GM19395 (cell line): ENCODE results near the gene TBCEL.
"Not testable (repeated sequence)": the region's sequence is repeated elsewhere in the genome, so short reads cannot be mapped to it uniquely, and the experiment has no call there.

Experiments used
- ATAC-seq: cut with Tn5 transposase; IDR thresholded peaks from one replicate; pipeline ENCODE4 v1.9.1; 2021; ENCODE audit warnings: mild to moderate bottlenecking, moderate library complexity; ENCODE audit not compliant: unreplicated experiment

Gene TBCEL

GRCh38 chr11:121105063-121105480 lies 81.2 kb downstream of the TBCEL start:
- ATAC-seq = no peak

GRCh38 chr11:121105481-121106195 lies 81.7 kb downstream of the TBCEL start:
- no peak for ATAC-seq

- ATAC-seq = no peak
These were observed 82.9 kb downstream of the TBCEL start for GRCh38 chr11:121106812-121107211.

GRCh38 chr11:121108413-121108812 lies 84.5 kb downstream of the TBCEL start:
- no peak for ATAC-seq

- ATAC-seq = no peak
These were observed 85.6 kb downstream of the TBCEL start for GRCh38 chr11:121109471-121109870.

GRCh38 chr11:121109916-121110586 lies 86.1 kb downstream of the TBCEL start:
- ATAC-seq = no peak

GRCh38 chr11:121110871-121111724 lies 87.2 kb downstream of the TBCEL start:
- no peak for ATAC-seq

GRCh38 chr11:121112498-121113455 lies 88.9 kb downstream of the TBCEL start:
- ATAC-seq = peak; percentile 69

GRCh38 chr11:121113611-121114010 lies 89.7 kb downstream of the TBCEL start:
- no peak for ATAC-seq

- ATAC-seq = not testable (repeated sequence)
These were observed 91.1 kb downstream of the TBCEL start for GRCh38 chr11:121115024-121115423.

GRCh38 chr11:121117788-121118187 lies 93.9 kb downstream of the TBCEL start:
- ATAC-seq = no peak

GRCh38 chr11:121119440-121119839 lies 95.5 kb downstream of the TBCEL start:
- no peak for ATAC-seq

GRCh38 chr11:121122328-121122727 lies 98.4 kb downstream of the TBCEL start:
- ATAC-seq = no peak

- ATAC-seq = no peak
These were observed 99.7 kb downstream of the TBCEL start for GRCh38 chr11:121123496-121124069.

GRCh38 chr11:121127809-121128208 lies 103.9 kb downstream of the TBCEL start:
- no peak for ATAC-seq

GRCh38 chr11:121129362-121130340 lies 105.7 kb downstream of the TBCEL start:
- no peak for ATAC-seq

GRCh38 chr11:121131656-121132055 lies 107.8 kb downstream of the TBCEL start:
- no peak for ATAC-seq

GRCh38 chr11:121132211-121132976 lies 108.5 kb downstream of the TBCEL start:
- ATAC-seq = no peak
